OCI-LY3 (cell line): Measurements from ENCODE around the gene C2orf76.

ENCODE experiments used
- CTCF ChIP-seq: fragments of 200-600, 300-600 bp; sonication (generic); IDR thresholded peaks from 2 replicates; pipeline ENCODE4 v1.5.1; 2014; ENCODE audit warnings: antibody characterized with exemption, low read length, low read depth
- EZH2phosphoT487 ChIP-seq: fragments of 200-600 bp; shearing (Covaris generic); IDR thresholded peaks from 2 replicates; pipeline ENCODE4 v1.6.1; 2018; ENCODE audit warnings: antibody characterized with exemption, mixed run types, low read depth

- TF ChIP-seq CTCF, result no peak
- no peak for TF ChIP-seq EZH2phosphoT487
Measured at GRCh38 chr2:119324685-119325270, 41.9 kb downstream of the C2orf76 start.
